RWPE2 (cell line): ENCODE measurements around the gene RASAL1.

Experiments
- ATAC-seq: fragments of 200-7000 bp; cut with Tn5 transposase; 3 replicates; pipeline ENCODE4 v1.9.1; 2021; ENCODE audit warnings: low read depth
- DNase-seq: peaks from one replicate; pipeline ENCODE4 v3.0.0-alpha.2; 2020; ENCODE audit warnings: low spot score
- H3K27ac ChIP-seq: fragments of 450-650 bp; 2 replicates; pipeline ENCODE4 v1.5.1; 2017; ENCODE audit warnings: mild to moderate bottlenecking; ENCODE audit not compliant: poor library complexity, severe bottlenecking
- H3K27me3 ChIP-seq: fragments of 250-450 bp; sonication (Bioruptor Pico); 2 replicates; pipeline ENCODE4 v1.5.1; 2021; ENCODE audit warnings: mild to moderate bottlenecking, moderate library complexity; ENCODE audit not compliant: insufficient read depth, poor library complexity, severe bottlenecking
- H3K36me3 ChIP-seq: fragments of 250-450 bp; sonication (Bioruptor Pico); 2 replicates; pipeline ENCODE4 v1.5.1; 2020; ENCODE audit warnings: low read depth, mild to moderate bottlenecking, moderate library complexity
- H3K4me1 ChIP-seq: fragments of 250-450 bp; sonication (Bioruptor Pico); 2 replicates; pipeline ENCODE4 v1.5.1; 2021; ENCODE audit warnings: mild to moderate bottlenecking, moderate library complexity; ENCODE audit not compliant: insufficient read depth, poor library complexity, severe bottlenecking
- H3K4me3 ChIP-seq: fragments of 250-450 bp; sonication (Bioruptor Pico); 2 replicates; pipeline ENCODE4 v1.5.1; 2021; ENCODE audit warnings: mild to moderate bottlenecking, moderate library complexity; ENCODE audit not compliant: severe bottlenecking
- H3K9me3 ChIP-seq: fragments of 250-450 bp; sonication (Bioruptor Pico); 2 replicates; pipeline ENCODE4 v1.5.1; 2021; ENCODE audit warnings: mild to moderate bottlenecking, moderate library complexity; ENCODE audit not compliant: severe bottlenecking
- TF ChIP-seq, protein P1 (sequence below): fragments of 450-650 bp; IDR thresholded peaks from one replicate; pipeline ENCODE4 v1.5.1; 2017; ENCODE audit warnings: mild to moderate bottlenecking, moderate library complexity; ENCODE audit not compliant: poor library complexity, severe bottlenecking

The RASAL1 gene

DNA sequence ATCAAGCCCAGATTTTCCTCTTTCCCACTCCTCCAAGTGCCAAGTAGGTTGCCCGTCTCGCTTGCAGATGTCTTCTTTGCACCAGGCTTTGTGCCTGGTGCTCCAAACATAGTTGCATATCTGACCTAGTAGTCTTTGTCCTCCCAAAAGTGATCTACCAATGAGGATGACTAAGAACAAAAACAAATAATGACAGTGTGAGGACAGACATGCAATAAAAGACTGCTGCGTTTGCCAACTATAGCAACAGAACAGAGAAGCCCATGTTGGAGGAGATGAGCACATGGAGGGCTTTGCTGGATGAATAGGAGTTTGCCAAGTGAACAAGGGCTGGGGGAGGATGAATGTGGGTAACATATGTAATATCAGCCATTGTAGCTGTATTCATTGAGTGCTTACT, 63.4 kb downstream of the RASAL1 start:
- no peak for ATAC-seq
- Histone ChIP-seq H3K4me1 (no peaks in the 10 kb centered on the region), H3K9me3 (no peaks in the 10 kb centered on the region), H3K27ac (no peak overlapping the region), H3K4me3 (no peak overlapping the region), H3K36me3 (no peaks in the 10 kb centered on the region), H3K27me3 (peaks cover 11% of the 10 kb centered on the region)
- no peak for DNase-seq
- TF ChIP-seq, protein P1, sequence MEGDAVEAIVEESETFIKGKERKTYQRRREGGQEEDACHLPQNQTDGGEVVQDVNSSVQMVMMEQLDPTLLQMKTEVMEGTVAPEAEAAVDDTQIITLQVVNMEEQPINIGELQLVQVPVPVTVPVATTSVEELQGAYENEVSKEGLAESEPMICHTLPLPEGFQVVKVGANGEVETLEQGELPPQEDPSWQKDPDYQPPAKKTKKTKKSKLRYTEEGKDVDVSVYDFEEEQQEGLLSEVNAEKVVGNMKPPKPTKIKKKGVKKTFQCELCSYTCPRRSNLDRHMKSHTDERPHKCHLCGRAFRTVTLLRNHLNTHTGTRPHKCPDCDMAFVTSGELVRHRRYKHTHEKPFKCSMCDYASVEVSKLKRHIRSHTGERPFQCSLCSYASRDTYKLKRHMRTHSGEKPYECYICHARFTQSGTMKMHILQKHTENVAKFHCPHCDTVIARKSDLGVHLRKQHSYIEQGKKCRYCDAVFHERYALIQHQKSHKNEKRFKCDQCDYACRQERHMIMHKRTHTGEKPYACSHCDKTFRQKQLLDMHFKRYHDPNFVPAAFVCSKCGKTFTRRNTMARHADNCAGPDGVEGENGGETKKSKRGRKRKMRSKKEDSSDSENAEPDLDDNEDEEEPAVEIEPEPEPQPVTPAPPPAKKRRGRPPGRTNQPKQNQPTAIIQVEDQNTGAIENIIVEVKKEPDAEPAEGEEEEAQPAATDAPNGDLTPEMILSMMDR, result no peak

DNA sequence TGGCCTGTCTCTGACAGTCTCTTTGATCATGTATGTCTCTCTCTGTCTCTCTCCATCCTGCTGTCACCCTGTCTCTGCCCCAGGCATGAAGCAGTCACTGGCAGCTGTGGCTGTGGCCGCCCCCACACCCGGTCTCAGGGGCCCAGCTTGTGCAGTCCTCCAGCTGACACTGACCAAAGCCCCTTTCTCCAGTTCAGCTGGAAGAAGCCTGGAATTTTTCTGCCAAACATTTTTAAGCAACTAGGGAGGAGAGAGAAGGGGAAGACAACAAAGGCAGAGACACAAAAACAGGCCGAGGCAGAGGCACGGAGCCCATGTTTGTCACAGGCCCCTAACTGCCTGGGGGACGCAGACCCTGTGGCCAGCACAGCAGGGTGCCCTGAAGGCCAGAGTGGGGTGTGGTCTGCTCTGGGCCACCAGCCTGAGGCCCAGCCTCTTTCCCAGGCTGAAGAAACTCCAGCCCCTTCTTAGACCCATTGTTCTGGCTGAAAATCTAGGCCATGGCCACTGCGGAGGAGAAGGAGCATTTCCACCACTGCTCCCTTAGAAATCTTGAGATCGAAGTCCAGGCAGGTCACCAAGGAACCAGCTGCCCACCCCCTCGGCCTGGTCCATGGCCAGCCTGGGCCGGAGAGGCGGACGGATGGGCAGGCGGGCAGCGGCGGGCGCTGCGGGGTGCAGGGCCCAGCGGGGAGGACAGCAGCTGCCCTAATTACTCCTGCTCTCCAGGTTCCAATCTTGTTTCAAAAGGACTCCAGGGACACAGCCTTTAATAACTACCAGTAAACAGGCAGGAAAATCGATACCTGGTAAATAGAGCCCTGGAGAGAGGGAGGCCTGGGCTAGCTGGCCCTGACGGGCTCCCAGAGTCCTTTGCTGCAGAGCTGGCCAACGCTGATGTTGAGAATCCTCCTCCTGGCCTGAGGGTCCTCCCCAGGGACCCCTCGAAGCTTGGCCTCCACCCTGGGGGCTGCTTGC, 64.1 kb downstream of the RASAL1 start:
- H3K9me3 ChIP-seq, result no peaks in the 10 kb centered on the region
- peaks cover 10% of the 10 kb centered on the region for H3K27me3 ChIP-seq
- no peaks in the 10 kb centered on the region for H3K36me3 ChIP-seq
- no peak for DNase-seq
- no peak overlapping the region for H3K4me3 ChIP-seq
- no peak for ATAC-seq
- H3K27ac ChIP-seq, result no peak overlapping the region
- no peaks in the 10 kb centered on the region for H3K4me1 ChIP-seq
- TF ChIP-seq, protein P1, result no peak

DNA sequence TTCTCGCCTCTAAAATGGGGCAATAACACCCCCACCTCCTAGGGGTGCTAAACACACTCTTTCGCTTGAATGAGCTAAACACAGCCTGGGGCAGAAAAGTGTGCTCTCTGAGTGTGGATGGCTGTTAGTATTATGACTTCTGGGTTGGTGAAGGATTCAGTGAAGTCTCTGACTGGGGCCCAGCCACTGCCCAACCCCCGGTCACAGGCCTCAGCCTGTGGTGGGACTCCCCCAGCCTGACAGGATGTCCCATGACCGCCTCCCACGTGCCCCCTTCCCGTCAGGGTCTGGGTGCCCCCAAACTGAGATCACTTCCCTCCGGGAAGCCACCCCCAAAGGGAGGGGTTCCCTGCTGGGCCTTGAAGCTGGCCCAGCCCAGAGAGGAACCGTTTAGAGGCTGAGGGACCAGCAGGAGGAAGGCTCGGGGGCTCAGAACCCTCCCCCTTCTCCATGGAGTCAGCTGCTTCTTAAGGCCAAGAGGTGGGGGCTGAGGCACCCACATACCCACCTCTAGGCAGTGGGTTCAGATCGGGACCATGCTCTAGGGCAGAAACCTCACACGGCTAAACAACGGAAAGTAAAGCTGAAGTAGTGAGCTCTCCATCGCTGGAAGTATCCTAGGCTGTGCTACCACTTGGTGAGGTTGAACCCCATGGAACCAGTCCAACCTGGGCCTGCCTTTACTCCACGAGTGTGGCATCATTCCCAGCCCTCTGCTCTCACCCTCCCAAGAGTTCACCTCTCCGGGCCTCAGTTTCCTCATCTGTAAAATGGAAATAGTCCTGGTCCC, 65.2 kb downstream of the RASAL1 start:
- Histone ChIP-seq H3K27ac (no peak overlapping the region), H3K27me3 (peaks cover 6% of the 10 kb centered on the region), H3K36me3 (no peaks in the 10 kb centered on the region), H3K4me1 (no peaks in the 10 kb centered on the region), H3K9me3 (no peaks in the 10 kb centered on the region), H3K4me3 (no peak overlapping the region)
- DNase-seq (no peak), ATAC-seq (no peak)
- TF ChIP-seq, protein P1, result no peak

DNA sequence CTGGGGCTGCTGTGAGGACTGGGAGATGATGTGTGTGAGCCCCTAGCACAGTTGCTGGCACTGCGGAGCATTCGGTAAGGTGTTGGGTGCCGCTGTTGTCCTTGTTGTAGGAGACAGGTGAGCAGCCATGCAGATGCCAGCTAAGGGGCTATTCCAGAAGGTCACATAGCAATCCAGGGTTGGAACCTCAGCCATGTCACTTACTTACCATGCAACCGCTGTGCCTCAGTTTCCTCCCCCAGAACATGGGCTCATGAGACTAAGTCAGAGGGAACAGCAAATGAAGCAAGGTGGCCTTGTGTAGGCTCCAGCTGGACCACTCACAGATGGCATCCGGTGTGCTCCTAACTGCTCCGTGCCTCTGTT, 65.8 kb downstream of the RASAL1 start:
- no peak for ATAC-seq

More for the DNA sequence above, 65.8 kb downstream of the RASAL1 start:
- Histone ChIP-seq H3K4me1 (no peaks in the 10 kb centered on the region), H3K4me3 (no peak overlapping the region), H3K9me3 (no peaks in the 10 kb centered on the region), H3K27me3 (peaks cover 6% of the 10 kb centered on the region), H3K27ac (no peak overlapping the region), H3K36me3 (no peaks in the 10 kb centered on the region)
- TF ChIP-seq, protein P1, result no peak
- no peak for DNase-seq
